Transverse colon (tissue), 3 donors: Measurements from ENCODE around the gene GRAP.
A peak's percentile ranks its signal among the peaks of the same experiment; 100 is the strongest.

Source experiments
- CTCF ChIP-seq, 5 experiments: fragments of 200-600 bp in 3 of 5; fragments of 450-650 bp in 2 of 5; sonication (generic) in 3 of 5; IDR thresholded peaks; 1 replicate in 2 of 5; 2 replicates in 3 of 5; pipeline ENCODE4 v1.5.1; 2016 to 2017; ENCODE audit warnings: antibody characterized with exemption in 5 of 5, inconsistent platforms in 3 of 5, mild to moderate bottlenecking in 2 of 5, moderate library complexity in 1 of 5
- POLR2A ChIP-seq: fragments of 450-650 bp; IDR thresholded peaks from one replicate; pipeline ENCODE4 v1.6.1; 2016; ENCODE audit warnings: antibody characterized with exemption, mild to moderate bottlenecking, moderate library complexity

- no peak for TF ChIP-seq CTCF (IDR thresholded peaks at IDR 0.05)
- TF ChIP-seq POLR2A = peak; percentile 9
These were observed 46.0 kb downstream of the GRAP start for GRCh38 chr17:19000531-19001325.
